ENCODE results near the gene PAPSS1. TPM values are rescaled to one million over a fixed set of nuclear protein-coding genes. Genes with fewer than 3 reads are reported as not detected.

The PAPSS1 gene
- 62.3 and 63.2 TPM in 2 replicates for total RNA-seq (2014; rRNA removed; shearing (Covaris generic))

GRCh38 chr4:107719922-107720722 lies at the start of gene PAPSS1:
Gene PAPSS1, minus strand, starts transcription at chr4:107720234. Its CDS starts 55 bp downstream, at chr4:107720179.
- peak; percentile 96 to 97 for DNase-seq (ENCODE audit: low read depth in 1 of 2, low spot score in 2 of 2)
- H3K4me1 ChIP-seq (replicated peaks), result peaks cover 10% of the 10 kb centered on the region
- no peak within 1 kb of the TSS for H3K27ac ChIP-seq
- H3K27me3 ChIP-seq (replicated peaks), result no peaks in the 10 kb centered on the region
- H3K36me3 ChIP-seq, result peaks cover 7% of the 10 kb centered on the region; the same call in 1 of the 2 replicates
- H3K9me3 ChIP-seq (replicated peaks), result no peaks in the 10 kb centered on the region
- H3K4me3 ChIP-seq, result peak within 1 kb of the TSS; percentile 73

GRCh38 chr4:107760281-107760947 lies 40.4 kb upstream of the PAPSS1 start:
- H3K4me1 ChIP-seq (replicated peaks), result no peaks in the 10 kb centered on the region
- H3K27me3 ChIP-seq (replicated peaks), result no peaks in the 10 kb centered on the region
- H3K27ac ChIP-seq, result no peak overlapping the region
- no peak overlapping the region for H3K4me3 ChIP-seq
- no peak for DNase-seq (ENCODE audit: low read depth in 1 of 2, low spot score in 2 of 2)
- no peaks in the 10 kb centered on the region for H3K9me3 ChIP-seq (replicated peaks)
- no peaks in the 10 kb centered on the region for H3K36me3 ChIP-seq

- Histone ChIP-seq H3K4me1 (replicated peaks) (no peaks in the 10 kb centered on the region), H3K27ac (no peak overlapping the region), H3K4me3 (no peak overlapping the region), H3K27me3 (replicated peaks) (no peaks in the 10 kb centered on the region), H3K9me3 (replicated peaks) (no peaks in the 10 kb centered on the region), H3K36me3 (no peaks in the 10 kb centered on the region)
- DNase-seq (ENCODE audit: low read depth in 1 of 2, low spot score in 2 of 2), result peak in 1 of 2 experiments; percentile 10
Measured at GRCh38 chr4:107757864-107758476, 37.9 kb upstream of the PAPSS1 start.

- H3K9me3 ChIP-seq (replicated peaks), result no peaks in the 10 kb centered on the region
- no peaks in the 10 kb centered on the region; the same call in 1 of the 2 replicates for H3K27me3 ChIP-seq (replicated peaks)
- no peaks in the 10 kb centered on the region for H3K4me1 ChIP-seq (replicated peaks)
- H3K4me3 ChIP-seq, result no peak overlapping the region
- no peak overlapping the region for H3K27ac ChIP-seq
- no peaks in the 10 kb centered on the region for H3K36me3 ChIP-seq
- DNase-seq (ENCODE audit: low read depth in 1 of 2, low spot score in 2 of 2), result no peak
Measured at GRCh38 chr4:107757283-107757682, 37.2 kb upstream of the PAPSS1 start.

GRCh38 chr4:107755841-107756356 lies 35.9 kb upstream of the PAPSS1 start:
- no peaks in the 10 kb centered on the region for H3K36me3 ChIP-seq
- H3K4me3 ChIP-seq, result no peak overlapping the region
- H3K9me3 ChIP-seq (replicated peaks), result no peaks in the 10 kb centered on the region
- no peaks in the 10 kb centered on the region; the same call in 1 of the 2 replicates for H3K27me3 ChIP-seq (replicated peaks)
- H3K27ac ChIP-seq, result no peak overlapping the region
- H3K4me1 ChIP-seq (replicated peaks), result no peaks in the 10 kb centered on the region
- DNase-seq (ENCODE audit: low read depth in 1 of 2, low spot score in 2 of 2), result no peak

- Histone ChIP-seq H3K4me1 (replicated peaks) (no peaks in the 10 kb centered on the region), H3K9me3 (replicated peaks) (no peaks in the 10 kb centered on the region), H3K27me3 (replicated peaks) (no peaks in the 10 kb centered on the region; the same call in none of the 2 replicates), H3K4me3 (no peak overlapping the region), H3K36me3 (no peaks in the 10 kb centered on the region), H3K27ac (no peak overlapping the region)
- DNase-seq (ENCODE audit: low read depth in 1 of 2, low spot score in 2 of 2), result no peak
Measured at GRCh38 chr4:107751670-107752069, 31.6 kb upstream of the PAPSS1 start.

GRCh38 chr4:107747748-107748486 lies 27.9 kb upstream of the PAPSS1 start:
- Histone ChIP-seq H3K27ac (no peak overlapping the region), H3K9me3 (replicated peaks) (no peaks in the 10 kb centered on the region), H3K27me3 (replicated peaks) (no peaks in the 10 kb centered on the region; the same call in none of the 2 replicates), H3K4me1 (replicated peaks) (no peaks in the 10 kb centered on the region), H3K4me3 (no peak overlapping the region), H3K36me3 (no peaks in the 10 kb centered on the region)
- DNase-seq (ENCODE audit: low read depth in 1 of 2, low spot score in 2 of 2), result no peak

GRCh38 chr4:107746161-107746560 lies 26.1 kb upstream of the PAPSS1 start:
- no peak overlapping the region for H3K27ac ChIP-seq

GRCh38 chr4:107744532-107744931 lies 24.5 kb upstream of the PAPSS1 start:
- Histone ChIP-seq H3K9me3 (replicated peaks) (no peaks in the 10 kb centered on the region), H3K27me3 (replicated peaks) (no peaks in the 10 kb centered on the region), H3K4me1 (replicated peaks) (no peaks in the 10 kb centered on the region), H3K27ac (no peak overlapping the region), H3K36me3 (no peaks in the 10 kb centered on the region), H3K4me3 (no peak overlapping the region)
- DNase-seq (ENCODE audit: low read depth in 1 of 2, low spot score in 2 of 2), result no peak

More at GRCh38 chr4:107746161-107746560, 26.1 kb upstream of the PAPSS1 start:
- H3K27me3 ChIP-seq (replicated peaks), result no peaks in the 10 kb centered on the region; the same call in 1 of the 2 replicates
- no peaks in the 10 kb centered on the region for H3K9me3 ChIP-seq (replicated peaks)
- no peak for DNase-seq (ENCODE audit: low read depth in 1 of 2, low spot score in 2 of 2)
- H3K4me1 ChIP-seq (replicated peaks), result no peaks in the 10 kb centered on the region
- H3K4me3 ChIP-seq, result no peak overlapping the region
- no peaks in the 10 kb centered on the region for H3K36me3 ChIP-seq

GRCh38 chr4:107743532-107743931 lies 23.5 kb upstream of the PAPSS1 start:
- no peaks in the 10 kb centered on the region for H3K9me3 ChIP-seq (replicated peaks)
- no peak overlapping the region for H3K27ac ChIP-seq

GRCh38 chr4:107742791-107743190 lies 22.8 kb upstream of the PAPSS1 start:
- H3K4me1 ChIP-seq (replicated peaks), result no peaks in the 10 kb centered on the region
- H3K9me3 ChIP-seq (replicated peaks), result no peaks in the 10 kb centered on the region
- no peaks in the 10 kb centered on the region for H3K36me3 ChIP-seq
- no peak overlapping the region for H3K27ac ChIP-seq
- no peak for DNase-seq (ENCODE audit: low read depth in 1 of 2, low spot score in 2 of 2)
- no peaks in the 10 kb centered on the region for H3K27me3 ChIP-seq (replicated peaks)
- H3K4me3 ChIP-seq, result no peak overlapping the region

More at GRCh38 chr4:107743532-107743931, 23.5 kb upstream of the PAPSS1 start:
- no peaks in the 10 kb centered on the region for H3K36me3 ChIP-seq
- DNase-seq (ENCODE audit: low read depth in 1 of 2, low spot score in 2 of 2), result no peak
- no peaks in the 10 kb centered on the region for H3K27me3 ChIP-seq (replicated peaks)
- H3K4me1 ChIP-seq (replicated peaks), result no peaks in the 10 kb centered on the region
- H3K4me3 ChIP-seq, result no peak overlapping the region

GRCh38 chr4:107742196-107742595 lies 22.2 kb upstream of the PAPSS1 start:
- Histone ChIP-seq H3K27ac (no peak overlapping the region), H3K36me3 (no peaks in the 10 kb centered on the region), H3K27me3 (replicated peaks) (no peaks in the 10 kb centered on the region), H3K4me1 (replicated peaks) (no peaks in the 10 kb centered on the region), H3K4me3 (no peak overlapping the region), H3K9me3 (replicated peaks) (no peaks in the 10 kb centered on the region)
- no peak for DNase-seq (ENCODE audit: low read depth in 1 of 2, low spot score in 2 of 2)
